SK-N-SH treated with all-trans-retinoic acid at 6 μM for 48 hours (cell line): ENCODE data around the gene AMPD1.

Experiments
- ATAC-seq: fragments of 200-7000 bp; cut with Tn5 transposase; 3 replicates; pipeline ENCODE4 v1.9.1; 2020; ENCODE audit warnings: mild to moderate bottlenecking, moderate library complexity
- BACH2 ChIP-seq: fragments of 250-450 bp; sonication (Bioruptor Pico); IDR thresholded peaks from 2 replicates; pipeline ENCODE4 v1.9.0; 2021; ENCODE audit warnings: mild to moderate bottlenecking, borderline replicate concordance
- CSDC2 ChIP-seq: fragments of 250-450 bp; sonication (Bioruptor Pico); IDR thresholded peaks from 2 replicates; pipeline ENCODE4 v1.5.0; 2020; ENCODE audit warnings: mild to moderate bottlenecking, moderate library complexity
- ESRRG ChIP-seq: fragments of 250-450 bp; sonication (Bioruptor Pico); IDR thresholded peaks from 2 replicates; pipeline ENCODE4 v1.6.1; 2021; ENCODE audit warnings: mild to moderate bottlenecking
- GLIS3 ChIP-seq: fragments of 250-450 bp; sonication (Bioruptor Pico); IDR thresholded peaks from 2 replicates; pipeline ENCODE4 v1.5.0; 2020; ENCODE audit warnings: mild to moderate bottlenecking, moderate library complexity
- ISL1 ChIP-seq: fragments of 250-450 bp; sonication (Bioruptor Pico); IDR thresholded peaks from 2 replicates; pipeline ENCODE4 v2.1.2; 2022; ENCODE audit warnings: mild to moderate bottlenecking, moderate library complexity
- OSR1 ChIP-seq: fragments of 250-450 bp; sonication (Bioruptor Pico); IDR thresholded peaks from 2 replicates; pipeline ENCODE4 v1.8.0; 2022; ENCODE audit warnings: moderate library complexity, mild to moderate bottlenecking, inconsistent platforms
- PPARA ChIP-seq: fragments of 250-450 bp; sonication (Bioruptor Pico); IDR thresholded peaks from 2 replicates; pipeline ENCODE4 v1.5.0; 2020; ENCODE audit warnings: mild to moderate bottlenecking, borderline replicate concordance
- RARB ChIP-seq: fragments of 250-450 bp; sonication (Bioruptor Pico); IDR thresholded peaks from 2 replicates; pipeline ENCODE4 v1.8.0; 2021; ENCODE audit warnings: mild to moderate bottlenecking, moderate library complexity
- SNAI2 ChIP-seq: fragments of 250-450 bp; sonication (Bioruptor Pico); IDR thresholded peaks from 2 replicates; pipeline ENCODE4 v1.5.0; 2020; ENCODE audit warnings: mild to moderate bottlenecking, moderate library complexity
- TOX ChIP-seq: fragments of 250-450 bp; sonication (Bioruptor Pico); IDR thresholded peaks from 2 replicates; pipeline ENCODE4 v1.8.0; 2021; ENCODE audit warnings: mild to moderate bottlenecking, moderate library complexity, borderline replicate concordance
- ZC3H10 ChIP-seq: fragments of 250-450 bp; sonication (Bioruptor Pico); IDR thresholded peaks from 2 replicates; pipeline ENCODE4 v1.5.1; 2021; ENCODE audit warnings: mild to moderate bottlenecking, moderate library complexity
- ZFP3 ChIP-seq: fragments of 250-450 bp; sonication (Bioruptor Pico); IDR thresholded peaks from 2 replicates; pipeline ENCODE4 v1.5.0; 2020; ENCODE audit warnings: mild to moderate bottlenecking, moderate library complexity
- ZFP30 ChIP-seq: fragments of 450-650 bp; formaldehyde crosslinking; IDR thresholded peaks from 2 replicates; pipeline ENCODE4 v1.5.0; 2022; ENCODE audit warnings: mild to moderate bottlenecking, moderate library complexity
- ZNF565 ChIP-seq: fragments of 450-650 bp; formaldehyde crosslinking; conservative IDR thresholded peaks from 2 replicates; pipeline ENCODE4 v1.5.0; 2020; ENCODE audit warnings: low read depth, mild to moderate bottlenecking, moderate library complexity
- ZNF70 ChIP-seq: fragments of 450-650 bp; formaldehyde crosslinking; IDR thresholded peaks from 2 replicates; pipeline ENCODE4 v1.5.0; 2020; ENCODE audit warnings: mild to moderate bottlenecking, moderate library complexity
- ZNF8 ChIP-seq: fragments of 450-650 bp; formaldehyde crosslinking; IDR thresholded peaks from 2 replicates; pipeline ENCODE4 v1.5.0; 2020; ENCODE audit warnings: mild to moderate bottlenecking, moderate library complexity
- TF ChIP-seq, protein P1 (sequence below): fragments of 250-450 bp; sonication (Bioruptor Pico); IDR thresholded peaks from 2 replicates; pipeline ENCODE4 v1.5.0; 2020; ENCODE audit warnings: mild to moderate bottlenecking, moderate library complexity
- TF ChIP-seq, protein P2 (sequence below): fragments of 250-450 bp; sonication (Bioruptor Pico); IDR thresholded peaks from 2 replicates; pipeline ENCODE4 v1.8.0; 2021; ENCODE audit warnings: low read depth, mild to moderate bottlenecking, moderate library complexity, borderline replicate concordance
- TF ChIP-seq, protein P3 (sequence below): fragments of 250-450 bp; sonication (Bioruptor Pico); IDR thresholded peaks from 2 replicates; pipeline ENCODE4 v1.8.0; 2020; ENCODE audit warnings: mild to moderate bottlenecking, moderate library complexity, borderline replicate concordance
- TF ChIP-seq, protein P4 (sequence below): fragments of 250-450 bp; sonication (Bioruptor Pico); IDR thresholded peaks from 2 replicates; pipeline ENCODE4 v1.5.1; 2020; ENCODE audit warnings: low read depth, mild to moderate bottlenecking, moderate library complexity
- TF ChIP-seq, protein P5 (sequence below): fragments of 250-450 bp; sonication (Bioruptor Pico); IDR thresholded peaks from 2 replicates; pipeline ENCODE4 v1.5.1; 2021; ENCODE audit warnings: mild to moderate bottlenecking, moderate library complexity

AMPD1 gene

DNA sequence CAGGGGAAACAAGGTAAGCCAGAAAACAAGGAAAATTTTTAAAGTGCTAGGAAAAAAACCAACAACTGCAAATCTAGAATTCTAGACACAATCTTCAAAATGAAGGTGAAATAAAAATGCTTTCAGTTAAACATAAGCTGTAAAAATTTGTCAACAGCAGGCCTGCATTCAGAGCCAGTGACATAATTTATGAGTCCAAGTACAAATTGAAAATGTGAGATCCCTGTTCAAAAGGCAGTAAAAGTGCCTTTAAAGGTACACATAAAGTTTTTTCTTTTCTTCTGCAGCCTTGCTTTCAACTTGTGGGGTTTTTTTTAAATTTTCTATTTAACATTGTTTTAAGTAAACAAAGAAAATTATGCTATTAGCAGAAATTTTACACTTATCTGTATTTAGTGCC, 62.9 kb downstream of the AMPD1 start:
- ATAC-seq: no peak
- TF ChIP-seq ZFP30 (CRISPR knock-in tag) (no peak), SNAI2 (CRISPR knock-in tag) (no peak), RARB (CRISPR knock-in tag) (no peak), ZNF8 (CRISPR knock-in tag) (no peak), OSR1 (CRISPR knock-in tag) (no peak), ZC3H10 (CRISPR knock-in tag) (no peak), ZNF565 (CRISPR knock-in tag) (no peak), TOX (CRISPR knock-in tag) (no peak), ZFP3 (no peak), CSDC2 (no peak), BACH2 (no peak), PPARA (no peak)
- TF ChIP-seq, protein P1, sequence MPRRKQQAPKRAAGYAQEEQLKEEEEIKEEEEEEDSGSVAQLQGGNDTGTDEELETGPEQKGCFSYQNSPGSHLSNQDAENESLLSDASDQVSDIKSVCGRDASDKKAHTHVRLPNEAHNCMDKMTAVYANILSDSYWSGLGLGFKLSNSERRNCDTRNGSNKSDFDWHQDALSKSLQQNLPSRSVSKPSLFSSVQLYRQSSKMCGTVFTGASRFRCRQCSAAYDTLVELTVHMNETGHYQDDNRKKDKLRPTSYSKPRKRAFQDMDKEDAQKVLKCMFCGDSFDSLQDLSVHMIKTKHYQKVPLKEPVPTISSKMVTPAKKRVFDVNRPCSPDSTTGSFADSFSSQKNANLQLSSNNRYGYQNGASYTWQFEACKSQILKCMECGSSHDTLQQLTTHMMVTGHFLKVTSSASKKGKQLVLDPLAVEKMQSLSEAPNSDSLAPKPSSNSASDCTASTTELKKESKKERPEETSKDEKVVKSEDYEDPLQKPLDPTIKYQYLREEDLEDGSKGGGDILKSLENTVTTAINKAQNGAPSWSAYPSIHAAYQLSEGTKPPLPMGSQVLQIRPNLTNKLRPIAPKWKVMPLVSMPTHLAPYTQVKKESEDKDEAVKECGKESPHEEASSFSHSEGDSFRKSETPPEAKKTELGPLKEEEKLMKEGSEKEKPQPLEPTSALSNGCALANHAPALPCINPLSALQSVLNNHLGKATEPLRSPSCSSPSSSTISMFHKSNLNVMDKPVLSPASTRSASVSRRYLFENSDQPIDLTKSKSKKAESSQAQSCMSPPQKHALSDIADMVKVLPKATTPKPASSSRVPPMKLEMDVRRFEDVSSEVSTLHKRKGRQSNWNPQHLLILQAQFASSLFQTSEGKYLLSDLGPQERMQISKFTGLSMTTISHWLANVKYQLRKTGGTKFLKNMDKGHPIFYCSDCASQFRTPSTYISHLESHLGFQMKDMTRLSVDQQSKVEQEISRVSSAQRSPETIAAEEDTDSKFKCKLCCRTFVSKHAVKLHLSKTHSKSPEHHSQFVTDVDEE (CRISPR knock-in tag): no peak
- TF ChIP-seq, protein P2, sequence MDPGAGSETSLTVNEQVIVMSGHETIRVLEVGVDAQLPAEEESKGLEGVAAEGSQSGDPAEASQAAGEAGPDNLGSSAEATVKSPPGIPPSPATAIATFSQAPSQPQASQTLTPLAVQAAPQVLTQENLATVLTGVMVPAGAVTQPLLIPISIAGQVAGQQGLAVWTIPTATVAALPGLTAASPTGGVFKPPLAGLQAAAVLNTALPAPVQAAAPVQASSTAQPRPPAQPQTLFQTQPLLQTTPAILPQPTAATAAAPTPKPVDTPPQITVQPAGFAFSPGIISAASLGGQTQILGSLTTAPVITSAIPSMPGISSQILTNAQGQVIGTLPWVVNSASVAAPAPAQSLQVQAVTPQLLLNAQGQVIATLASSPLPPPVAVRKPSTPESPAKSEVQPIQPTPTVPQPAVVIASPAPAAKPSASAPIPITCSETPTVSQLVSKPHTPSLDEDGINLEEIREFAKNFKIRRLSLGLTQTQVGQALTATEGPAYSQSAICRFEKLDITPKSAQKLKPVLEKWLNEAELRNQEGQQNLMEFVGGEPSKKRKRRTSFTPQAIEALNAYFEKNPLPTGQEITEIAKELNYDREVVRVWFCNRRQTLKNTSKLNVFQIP: no peak
- TF ChIP-seq, protein P3, sequence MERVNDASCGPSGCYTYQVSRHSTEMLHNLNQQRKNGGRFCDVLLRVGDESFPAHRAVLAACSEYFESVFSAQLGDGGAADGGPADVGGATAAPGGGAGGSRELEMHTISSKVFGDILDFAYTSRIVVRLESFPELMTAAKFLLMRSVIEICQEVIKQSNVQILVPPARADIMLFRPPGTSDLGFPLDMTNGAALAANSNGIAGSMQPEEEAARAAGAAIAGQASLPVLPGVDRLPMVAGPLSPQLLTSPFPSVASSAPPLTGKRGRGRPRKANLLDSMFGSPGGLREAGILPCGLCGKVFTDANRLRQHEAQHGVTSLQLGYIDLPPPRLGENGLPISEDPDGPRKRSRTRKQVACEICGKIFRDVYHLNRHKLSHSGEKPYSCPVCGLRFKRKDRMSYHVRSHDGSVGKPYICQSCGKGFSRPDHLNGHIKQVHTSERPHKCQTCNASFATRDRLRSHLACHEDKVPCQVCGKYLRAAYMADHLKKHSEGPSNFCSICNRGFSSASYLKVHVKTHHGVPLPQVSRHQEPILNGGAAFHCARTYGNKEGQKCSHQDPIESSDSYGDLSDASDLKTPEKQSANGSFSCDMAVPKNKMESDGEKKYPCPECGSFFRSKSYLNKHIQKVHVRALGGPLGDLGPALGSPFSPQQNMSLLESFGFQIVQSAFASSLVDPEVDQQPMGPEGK (CRISPR knock-in tag): no peak
- TF ChIP-seq, protein P4, sequence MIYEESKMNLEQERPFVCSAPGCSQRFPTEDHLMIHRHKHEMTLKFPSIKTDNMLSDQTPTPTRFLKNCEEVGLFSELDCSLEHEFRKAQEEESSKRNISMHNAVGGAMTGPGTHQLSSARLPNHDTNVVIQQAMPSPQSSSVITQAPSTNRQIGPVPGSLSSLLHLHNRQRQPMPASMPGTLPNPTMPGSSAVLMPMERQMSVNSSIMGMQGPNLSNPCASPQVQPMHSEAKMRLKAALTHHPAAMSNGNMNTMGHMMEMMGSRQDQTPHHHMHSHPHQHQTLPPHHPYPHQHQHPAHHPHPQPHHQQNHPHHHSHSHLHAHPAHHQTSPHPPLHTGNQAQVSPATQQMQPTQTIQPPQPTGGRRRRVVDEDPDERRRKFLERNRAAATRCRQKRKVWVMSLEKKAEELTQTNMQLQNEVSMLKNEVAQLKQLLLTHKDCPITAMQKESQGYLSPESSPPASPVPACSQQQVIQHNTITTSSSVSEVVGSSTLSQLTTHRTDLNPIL: no peak
- TF ChIP-seq, protein P5, sequence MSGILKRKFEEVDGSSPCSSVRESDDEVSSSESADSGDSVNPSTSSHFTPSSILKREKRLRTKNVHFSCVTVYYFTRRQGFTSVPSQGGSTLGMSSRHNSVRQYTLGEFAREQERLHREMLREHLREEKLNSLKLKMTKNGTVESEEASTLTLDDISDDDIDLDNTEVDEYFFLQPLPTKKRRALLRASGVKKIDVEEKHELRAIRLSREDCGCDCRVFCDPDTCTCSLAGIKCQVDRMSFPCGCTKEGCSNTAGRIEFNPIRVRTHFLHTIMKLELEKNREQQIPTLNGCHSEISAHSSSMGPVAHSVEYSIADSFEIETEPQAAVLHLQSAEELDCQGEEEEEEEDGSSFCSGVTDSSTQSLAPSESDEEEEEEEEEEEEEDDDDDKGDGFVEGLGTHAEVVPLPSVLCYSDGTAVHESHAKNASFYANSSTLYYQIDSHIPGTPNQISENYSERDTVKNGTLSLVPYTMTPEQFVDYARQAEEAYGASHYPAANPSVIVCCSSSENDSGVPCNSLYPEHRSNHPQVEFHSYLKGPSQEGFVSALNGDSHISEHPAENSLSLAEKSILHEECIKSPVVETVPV: no peak

DNA sequence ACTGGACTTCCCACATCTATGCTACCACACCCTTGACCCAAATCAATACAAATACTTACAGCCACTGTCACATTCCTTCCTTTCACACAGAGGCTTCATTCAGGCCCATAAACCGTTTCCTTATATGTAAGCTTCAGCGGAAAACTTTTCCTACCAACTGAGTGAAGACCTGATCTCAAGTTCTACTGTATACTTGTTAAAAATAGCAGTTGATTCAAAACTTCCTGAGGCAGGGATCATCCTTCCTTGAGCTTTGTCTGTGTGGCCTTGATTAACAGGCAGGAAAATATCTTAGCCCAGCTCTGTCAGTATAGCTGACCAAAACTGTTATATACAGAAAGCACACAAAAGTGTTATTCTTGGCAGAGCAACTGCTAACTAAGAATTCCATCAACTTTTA, 68.2 kb downstream of the AMPD1 start:
- no peak for ATAC-seq

More for the DNA sequence above, 68.2 kb downstream of the AMPD1 start:
- TF ChIP-seq ISL1 (no peak), ESRRG (CRISPR knock-in tag) (no peak), BACH2 (no peak), ZNF70 (no peak), GLIS3 (no peak), ZC3H10 (CRISPR knock-in tag) (no peak), OSR1 (CRISPR knock-in tag) (no peak)
- TF ChIP-seq, protein P3 (CRISPR knock-in tag): no peak
- TF ChIP-seq, protein P1 (CRISPR knock-in tag): no peak
